Stimulated activated naive CD4-positive, alpha-beta T cell treated with Interleukin-2 at 50 U/mL for 16 hours (primary cell): ENCODE results near the gene TTLL6.
"Not testable (repeated sequence)": the region's sequence is repeated elsewhere in the genome, so short reads cannot be mapped to it uniquely, and the experiment has no call there.

Experiments used
- DNase-seq: peaks from one replicate; lab custom pipeline; 2025; lab: John Stamatoyannopoulos, UW

The TTLL6 gene

DNA sequence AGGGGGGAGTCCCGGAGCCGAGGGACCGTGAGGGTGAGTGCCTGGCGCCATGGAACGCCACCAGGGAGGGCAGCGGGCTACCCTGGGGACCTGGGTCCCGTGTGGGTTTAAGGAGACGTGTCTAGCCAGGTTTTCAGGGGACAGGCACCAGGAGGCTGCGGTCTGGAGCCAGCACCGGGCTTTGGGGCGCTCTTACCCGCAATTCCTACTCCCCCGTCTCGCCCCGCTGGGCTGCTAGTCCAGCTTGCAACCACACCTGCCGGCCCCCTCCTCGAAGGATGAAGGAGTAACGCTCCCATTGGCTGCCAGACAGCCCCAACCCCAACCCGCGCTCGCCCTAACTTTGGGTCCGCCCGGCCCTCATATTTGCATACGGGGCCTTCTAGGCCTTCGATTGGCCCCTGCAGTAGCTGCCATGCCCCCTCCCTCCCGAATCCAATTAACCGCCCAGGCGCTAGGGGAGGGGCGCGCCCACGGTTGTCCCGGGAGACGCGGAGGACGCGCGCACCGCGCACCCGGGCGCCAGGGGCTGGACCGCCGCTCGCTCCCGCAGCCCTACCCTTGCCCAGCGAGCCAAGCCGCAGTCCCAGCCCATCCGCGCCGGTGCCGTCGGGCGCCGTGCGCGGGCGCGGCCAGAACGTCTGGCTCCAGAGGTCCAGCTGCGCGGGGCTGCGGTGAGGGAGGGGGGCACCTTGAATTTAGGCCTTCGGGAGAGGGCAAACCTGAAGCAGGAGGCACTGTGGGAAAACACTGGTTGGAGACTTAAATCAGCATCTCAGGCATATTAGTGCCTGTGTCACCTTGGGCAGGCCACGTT, at the start of gene TTLL6:
TTLL6 (minus strand) TSS at position 456 of the 817 bp plus-strand sequence; CDS start at position 299, 157 bp downstream.
- peak; percentile 78 for DNase-seq

GRCh38 chr17:48860456-48860855, 43.4 kb upstream of the TTLL6 start:
- DNase-seq, result no peak

- DNase-seq, result no peak
Measured at GRCh38 chr17:48860034-48860433, 43.0 kb upstream of the TTLL6 start.

DNA sequence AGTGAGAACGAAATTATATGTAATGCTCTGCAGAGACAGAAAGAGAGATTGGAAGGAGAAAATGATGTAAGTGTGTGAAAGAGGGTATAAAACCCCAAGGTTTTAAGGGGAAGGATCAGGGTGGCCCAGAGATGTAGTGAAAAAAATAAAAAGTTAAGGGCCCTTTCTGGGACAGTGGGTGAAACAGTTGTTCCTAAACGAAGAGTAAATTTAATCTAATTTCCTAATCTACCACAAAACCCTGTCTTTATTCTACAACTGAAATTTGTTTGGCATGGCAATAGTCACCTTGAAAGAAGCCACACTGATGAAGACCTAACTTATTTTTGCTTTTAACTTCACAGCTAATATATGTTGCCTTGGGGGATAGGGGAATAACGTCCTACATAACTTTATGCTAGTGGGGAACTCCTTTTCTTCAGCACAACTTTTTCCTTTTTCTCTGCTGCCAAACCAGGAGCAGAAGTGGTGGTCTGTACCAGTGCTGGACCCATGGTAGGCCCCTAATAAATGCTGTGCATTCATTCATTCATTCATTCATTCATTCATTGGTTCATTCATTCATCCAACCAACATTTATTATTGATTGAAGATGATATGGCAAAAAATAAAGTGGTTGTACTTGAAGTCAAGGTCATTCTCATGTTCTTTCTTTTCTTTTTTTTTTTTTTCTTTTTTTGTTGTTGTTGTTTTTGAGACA, 39.2 kb upstream of the TTLL6 start:
- DNase-seq, result no peak

DNA sequence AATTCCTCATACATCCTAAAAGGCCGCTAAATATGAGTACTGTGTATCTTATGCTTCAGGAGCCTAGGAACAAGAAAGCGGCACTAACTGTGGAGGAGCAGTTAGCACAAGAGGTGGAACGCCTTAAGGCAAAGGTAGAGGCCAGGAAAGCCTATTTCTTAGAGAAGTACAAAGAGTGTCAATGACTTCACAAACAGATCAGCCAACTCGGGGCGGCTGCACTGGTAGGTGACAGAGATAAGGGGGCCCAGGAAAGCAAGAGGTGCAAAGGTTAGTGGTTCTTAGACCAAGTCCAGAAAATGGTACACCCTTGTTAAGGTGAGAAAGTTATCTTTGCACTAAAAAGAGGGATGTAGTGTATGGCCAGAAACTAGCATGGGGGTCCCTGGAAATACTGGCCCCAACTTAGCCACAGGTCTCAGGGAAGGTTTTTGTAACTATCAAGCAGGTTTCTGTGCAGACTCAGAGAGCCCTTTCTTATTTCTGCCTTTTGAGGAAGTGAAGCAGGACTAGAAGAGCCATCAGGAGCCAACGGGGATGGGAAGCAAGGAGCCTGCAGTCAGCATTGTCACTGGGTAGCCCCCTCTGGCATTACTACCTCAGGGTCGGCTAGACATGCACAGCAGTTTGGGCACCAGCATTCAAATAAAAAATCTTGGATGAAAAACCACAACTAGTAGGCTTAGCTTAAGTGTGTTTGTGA, 37.9 kb upstream of the TTLL6 start:
- no peak for DNase-seq

DNA sequence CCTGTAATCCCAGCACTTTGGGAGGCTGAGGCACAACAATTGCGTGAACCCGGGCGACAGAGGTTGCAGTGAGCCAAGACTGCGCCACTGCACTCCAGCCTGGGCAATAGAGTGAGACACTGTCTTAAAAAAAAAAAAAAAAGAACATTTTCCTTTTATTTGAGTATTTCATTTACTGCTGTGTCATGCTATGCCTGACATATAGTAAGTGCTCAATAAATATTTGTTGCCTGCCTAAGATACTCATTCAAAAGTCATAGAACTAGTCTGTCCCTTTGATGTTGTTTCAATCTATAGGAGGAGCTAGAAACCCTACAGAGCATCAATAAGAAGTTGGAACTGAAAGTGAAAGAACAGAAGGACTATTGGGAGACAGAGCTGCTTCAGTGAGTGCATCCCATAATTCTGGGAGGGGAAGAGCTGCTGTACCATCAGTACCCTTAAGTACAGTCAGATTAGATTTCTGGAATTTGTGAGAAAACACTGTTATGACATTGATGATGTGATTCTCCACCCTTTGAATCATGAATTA, 33.8 kb upstream of the TTLL6 start:
- DNase-seq, result no peak

- no peak for DNase-seq
Measured at GRCh38 chr17:48843187-48843900, 26.3 kb upstream of the TTLL6 start.

- DNase-seq, result no peak
Measured at GRCh38 chr17:48842746-48843145, 25.7 kb upstream of the TTLL6 start.

DNA sequence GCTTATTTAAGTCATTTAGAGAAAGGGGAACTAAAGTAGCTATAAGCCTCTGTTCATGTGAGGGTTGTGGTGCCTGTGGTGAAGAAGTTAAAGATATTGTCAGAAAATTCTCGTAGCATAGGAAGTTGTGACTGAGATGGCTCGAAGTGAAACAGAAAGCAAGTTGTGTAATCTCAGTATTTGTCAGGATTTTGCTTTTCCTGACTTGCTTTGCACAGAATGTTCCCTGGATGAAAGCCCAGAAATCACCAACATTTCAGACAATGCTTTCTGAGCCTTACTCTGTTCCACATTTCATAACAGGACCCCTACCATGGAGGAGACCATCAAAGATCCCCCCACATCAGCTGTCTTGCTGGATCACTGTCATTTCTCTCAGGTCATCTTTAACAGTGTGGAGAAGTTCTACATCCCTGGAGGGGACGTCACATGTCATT, 24.4 kb upstream of the TTLL6 start:
- DNase-seq, result no peak

GRCh38 chr17:48840441-48840840, 23.4 kb upstream of the TTLL6 start:
- no peak for DNase-seq

GRCh38 chr17:48837458-48837857, 20.4 kb upstream of the TTLL6 start:
- not testable (repeated sequence) for DNase-seq

DNA sequence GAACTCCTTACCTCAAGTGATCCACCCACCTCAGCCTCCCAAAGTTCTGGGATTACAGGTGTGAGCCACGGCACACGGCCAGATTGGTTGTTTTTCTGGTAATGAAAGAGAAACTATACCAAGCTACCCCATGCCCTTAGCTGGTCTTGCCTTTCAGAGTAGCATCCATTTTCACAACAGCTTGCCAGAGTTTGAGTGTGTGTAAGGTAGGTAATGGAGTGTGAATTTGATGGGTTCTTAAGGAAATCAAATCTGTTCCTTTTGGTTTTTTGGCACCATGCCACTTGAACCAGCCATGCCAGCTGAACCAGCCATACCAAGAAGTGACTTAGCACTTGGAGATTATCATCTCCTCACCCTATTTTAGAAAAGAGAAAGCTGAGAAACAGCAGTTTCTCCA, 18.9 kb upstream of the TTLL6 start:
- no peak for DNase-seq

DNA sequence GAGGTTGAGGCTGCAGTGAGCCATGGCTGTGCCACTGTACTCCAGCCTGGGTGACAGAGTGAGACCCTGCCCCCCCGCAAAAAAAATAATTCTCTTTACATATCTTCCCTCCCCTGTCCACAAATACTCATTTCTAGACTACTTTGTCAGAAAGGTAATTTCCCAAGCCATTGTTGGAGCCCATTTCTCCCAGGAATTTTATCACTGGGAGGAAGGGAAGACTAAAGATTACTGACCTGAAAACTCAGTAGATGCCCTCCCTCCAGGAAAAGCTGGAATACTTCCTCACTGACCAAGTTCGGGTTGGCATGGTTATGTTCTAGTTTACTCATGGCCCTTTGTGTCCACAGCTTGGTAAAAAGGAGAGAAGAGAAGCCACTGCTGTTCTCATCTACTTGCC, 17.9 kb upstream of the TTLL6 start:
- no peak for DNase-seq

DNA sequence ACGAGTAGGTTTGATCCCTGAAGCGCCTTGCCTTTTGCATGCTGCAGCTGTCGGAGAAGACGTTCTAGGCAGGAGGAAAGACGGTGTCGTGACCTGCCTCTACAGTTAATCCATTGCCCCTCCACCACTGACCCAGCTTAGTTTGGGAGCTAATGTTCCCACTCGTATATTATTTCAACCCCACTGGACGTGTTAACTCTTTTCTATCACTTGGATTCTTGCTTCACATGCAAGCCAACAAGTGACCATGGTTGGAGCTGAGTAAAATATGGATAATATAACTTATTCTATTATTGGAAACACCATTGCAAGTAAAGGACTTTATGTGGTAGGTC, 14.5 kb upstream of the TTLL6 start:
- DNase-seq, result no peak

GRCh38 chr17:48830840-48831548, 14.0 kb upstream of the TTLL6 start, which contains the start of gene CALCOCO2:
Gene CALCOCO2 (plus strand): TSS chr17:48831035. CDS start chr17:48841708, 10,673 bp downstream.
- DNase-seq, result peak; percentile 86

GRCh38 chr17:48825446-48826381, 8.7 kb upstream of the TTLL6 start:
- no peak for DNase-seq

DNA sequence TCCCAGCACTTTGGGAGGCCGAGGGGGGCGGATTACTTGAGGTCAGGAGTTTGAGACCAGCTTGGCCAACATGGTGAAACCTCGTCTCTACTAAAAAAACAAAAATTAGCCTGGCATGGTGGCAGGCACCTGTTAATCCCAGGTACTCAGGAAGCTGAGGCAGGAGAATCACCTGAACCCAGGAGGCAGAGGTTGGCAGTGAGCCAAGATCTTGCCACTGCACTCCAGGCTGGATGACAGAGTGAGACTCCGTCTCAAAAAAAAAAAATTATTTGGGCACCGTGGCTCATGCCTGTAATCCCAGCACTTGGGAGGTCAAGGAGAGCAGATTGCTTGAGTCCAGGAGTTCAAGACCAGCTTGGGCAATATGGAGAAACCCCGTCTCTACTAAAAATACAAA, 3.9 kb upstream of the TTLL6 start:
- not testable (repeated sequence) for DNase-seq

DNA sequence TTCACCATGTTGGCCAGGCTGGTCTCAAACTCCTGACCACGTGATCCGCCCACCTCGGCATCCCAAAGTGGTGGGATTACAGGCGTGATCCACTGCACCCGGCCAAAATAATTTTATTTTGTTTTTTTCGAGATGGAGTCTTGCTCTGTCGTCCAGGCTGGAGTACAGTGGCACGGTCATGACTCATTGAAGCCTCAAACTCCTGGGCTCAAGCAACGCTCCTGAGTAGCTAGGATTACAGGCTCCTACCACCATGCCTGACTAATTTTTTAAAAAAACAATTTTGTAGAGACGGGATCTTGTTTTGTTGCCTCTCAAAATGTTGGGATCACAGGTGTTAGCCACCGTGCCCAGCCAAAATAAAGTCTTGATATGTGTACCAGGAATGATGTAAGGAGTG, 2.4 kb upstream of the TTLL6 start:
- no peak for DNase-seq

DNA sequence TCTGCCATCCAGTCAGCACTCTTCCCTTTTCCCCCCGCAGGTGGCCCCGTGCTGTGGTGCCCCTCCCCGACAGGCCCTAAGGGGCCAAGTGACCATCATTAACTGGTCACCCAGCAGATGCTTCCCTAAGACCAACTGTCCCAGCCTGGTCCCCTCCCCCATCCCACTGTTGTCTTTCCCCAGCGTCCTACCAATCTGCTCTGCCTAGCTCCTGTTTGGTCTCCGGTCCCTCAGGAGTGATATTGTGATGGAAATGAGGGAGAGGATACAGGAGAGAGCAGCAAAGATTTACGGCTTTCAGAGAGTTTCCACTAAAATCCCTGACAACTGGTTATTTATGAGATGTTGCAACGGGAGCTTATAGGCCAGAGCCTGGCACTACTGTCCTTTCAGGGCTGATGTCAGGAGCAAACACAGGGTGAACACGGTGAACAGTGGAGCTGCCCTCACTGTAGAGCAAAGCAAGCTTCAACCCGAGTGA, 1.4 kb upstream of the TTLL6 start:
- no peak for DNase-seq

GRCh38 chr17:48816438-48816773, 623 bp downstream of the TTLL6 start:
- DNase-seq, result no peak
